OCI-LY1 (cell line): Measurements from ENCODE around the gene GPRIN3.

Experiments
- H2AFZ ChIP-seq: fragments of 200-600 bp; sonication (generic), shearing (Covaris generic); 2 replicates; pipeline ENCODE4 v1.6.0; 2014; ENCODE audit warnings: antibody characterized with exemption, mild to moderate bottlenecking, low read length
- H3F3A ChIP-seq: fragments of 200-600 bp; sonication (generic), shearing (Covaris generic); 2 replicates; pipeline ENCODE4 v1.6.0; 2014; ENCODE audit warnings: mild to moderate bottlenecking, antibody characterized with exemption, low read length, moderate library complexity; ENCODE audit not compliant: insufficient read depth
- H3K27ac ChIP-seq: fragments of 200-600 bp; sonication (generic); 2 replicates; pipeline ENCODE4 v1.5.1; 2014; ENCODE audit warnings: low read length, mixed run types, mild to moderate bottlenecking, low read depth; ENCODE audit not compliant: poor library complexity, severe bottlenecking
- H3K27me3 ChIP-seq: fragments of 200-600 bp; sonication (generic); 2 replicates; pipeline ENCODE4 v1.6.0; 2014; ENCODE audit warnings: antibody characterized with exemption, mild to moderate bottlenecking, low read length, moderate library complexity; ENCODE audit not compliant: insufficient read depth
- H3K36me3 ChIP-seq: fragments of 200-600 bp; sonication (generic); 2 replicates; pipeline ENCODE4 v1.6.1; 2014; ENCODE audit warnings: mild to moderate bottlenecking, antibody characterized with exemption, low read length, moderate library complexity, mixed read lengths; ENCODE audit not compliant: insufficient read depth
- H3K4me1 ChIP-seq: fragments of 200-600 bp; sonication (generic); 2 replicates; pipeline ENCODE4 v1.5.1; 2014; ENCODE audit warnings: mild to moderate bottlenecking, low read length, moderate library complexity; ENCODE audit not compliant: insufficient read depth, severe bottlenecking
- H3K4me2 ChIP-seq: fragments of 200-600 bp; sonication (generic), shearing (Covaris generic); 2 replicates; pipeline ENCODE4 v1.6.1; 2014; ENCODE audit warnings: low read length
- H3K4me3 ChIP-seq: fragments of 200-600 bp; sonication (generic); 2 replicates; pipeline ENCODE4 v1.5.1; 2014; ENCODE audit warnings: low read length, low read depth, mild to moderate bottlenecking, mixed read lengths; ENCODE audit not compliant: poor library complexity, severe bottlenecking
- H3K79me2 ChIP-seq: fragments of 200-600 bp; shearing (Covaris generic); 2 replicates; pipeline ENCODE4 v1.6.1; 2016; ENCODE audit warnings: mixed run types, low read length, mixed read lengths; ENCODE audit not compliant: insufficient read depth
- H3K9ac ChIP-seq: fragments of 200-600 bp; sonication (generic), shearing (Covaris generic); 2 replicates; pipeline ENCODE4 v1.6.1; 2014; ENCODE audit warnings: mild to moderate bottlenecking, low read length, mixed read lengths
- H3K9me2 ChIP-seq: fragments of 200-600 bp; sonication (generic), shearing (Covaris generic); 2 replicates; pipeline ENCODE4 v1.6.1; 2014; ENCODE audit warnings: low read depth, mild to moderate bottlenecking, low read length, mixed read lengths
- H3K9me3 ChIP-seq: fragments of 200-600 bp; shearing (Covaris generic); 2 replicates; pipeline ENCODE4 v1.6.1; 2014; ENCODE audit warnings: low read length, mixed read lengths
- H4K20me1 ChIP-seq: fragments of 200-600 bp; sonication (generic), shearing (Covaris generic); 2 replicates; pipeline ENCODE4 v1.6.0; 2016; ENCODE audit warnings: mild to moderate bottlenecking, low read length; ENCODE audit not compliant: insufficient read depth
- EZH2 ChIP-seq: fragments of 200-600 bp; sonication (generic), shearing (Covaris generic); IDR thresholded peaks from 2 replicates; pipeline ENCODE4 v1.8.0; 2017; ENCODE audit warnings: borderline replicate concordance, mixed run types, mild to moderate bottlenecking, antibody characterized with exemption, low read length, moderate library complexity, mixed read lengths
- TF ChIP-seq, protein P1 (sequence below): fragments of 200-600 bp; sonication (generic), shearing (Covaris generic); IDR thresholded peaks from 2 replicates; pipeline ENCODE4 v1.5.1; 2017; ENCODE audit warnings: mild to moderate bottlenecking, antibody characterized with exemption, low read length, moderate library complexity, mixed read lengths

Gene GPRIN3

GRCh38 chr4:89303177-89303576 lies 4.4 kb downstream of the GPRIN3 start:
- Histone ChIP-seq H3K9me2 (no peaks in the 10 kb centered on the region), H3K4me3 (peak overlapping the region; percentile 14), H3K9ac (no peak overlapping the region), H3K4me2 (peak overlapping the region; percentile 50; the same call in 1 of the 2 replicates), H2AFZ (no peak overlapping the region), H3K79me2 (peaks cover 31% of the 10 kb centered on the region), H3K27ac (peak overlapping the region; percentile 59), H3K27me3 (no peaks in the 10 kb centered on the region), H3K4me1 (peaks cover 80% of the 10 kb centered on the region), H3K36me3 (no peaks in the 10 kb centered on the region), H4K20me1 (no peaks in the 10 kb centered on the region), H3F3A (no peaks in the 10 kb centered on the region), H3K9me3 (no peaks in the 10 kb centered on the region)
- TF ChIP-seq, protein P1, sequence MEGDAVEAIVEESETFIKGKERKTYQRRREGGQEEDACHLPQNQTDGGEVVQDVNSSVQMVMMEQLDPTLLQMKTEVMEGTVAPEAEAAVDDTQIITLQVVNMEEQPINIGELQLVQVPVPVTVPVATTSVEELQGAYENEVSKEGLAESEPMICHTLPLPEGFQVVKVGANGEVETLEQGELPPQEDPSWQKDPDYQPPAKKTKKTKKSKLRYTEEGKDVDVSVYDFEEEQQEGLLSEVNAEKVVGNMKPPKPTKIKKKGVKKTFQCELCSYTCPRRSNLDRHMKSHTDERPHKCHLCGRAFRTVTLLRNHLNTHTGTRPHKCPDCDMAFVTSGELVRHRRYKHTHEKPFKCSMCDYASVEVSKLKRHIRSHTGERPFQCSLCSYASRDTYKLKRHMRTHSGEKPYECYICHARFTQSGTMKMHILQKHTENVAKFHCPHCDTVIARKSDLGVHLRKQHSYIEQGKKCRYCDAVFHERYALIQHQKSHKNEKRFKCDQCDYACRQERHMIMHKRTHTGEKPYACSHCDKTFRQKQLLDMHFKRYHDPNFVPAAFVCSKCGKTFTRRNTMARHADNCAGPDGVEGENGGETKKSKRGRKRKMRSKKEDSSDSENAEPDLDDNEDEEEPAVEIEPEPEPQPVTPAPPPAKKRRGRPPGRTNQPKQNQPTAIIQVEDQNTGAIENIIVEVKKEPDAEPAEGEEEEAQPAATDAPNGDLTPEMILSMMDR: no peak
- no peak for TF ChIP-seq EZH2

DNA sequence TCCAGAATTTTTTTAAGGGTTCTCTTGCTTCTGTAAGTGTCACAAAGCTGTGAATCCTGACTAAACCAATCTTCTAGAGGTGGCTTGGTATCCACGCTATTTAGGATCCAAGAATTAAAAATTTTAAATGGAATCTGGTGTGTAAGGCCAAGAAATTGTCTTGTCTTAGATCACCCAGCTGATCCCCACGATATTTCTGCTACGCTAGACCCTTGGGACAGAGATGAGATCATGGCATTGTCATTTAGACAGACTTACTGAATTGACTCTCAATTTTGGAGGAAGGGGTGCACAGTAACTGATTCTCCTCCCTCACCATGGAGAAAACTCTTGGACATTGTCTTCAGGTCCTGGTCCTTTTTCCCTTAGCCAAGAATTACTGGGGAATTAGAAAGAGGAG lies 5.7 kb downstream of the GPRIN3 start:
- no peaks in the 10 kb centered on the region for H4K20me1 ChIP-seq
- no peak overlapping the region for H2AFZ ChIP-seq
- peak overlapping the region; percentile 27 for H3K4me3 ChIP-seq
- no peaks in the 10 kb centered on the region for H3K9me3 ChIP-seq
- no peaks in the 10 kb centered on the region for H3F3A ChIP-seq
- no peak for TF ChIP-seq EZH2
- TF ChIP-seq, protein P1: no peak
- peaks cover 31% of the 10 kb centered on the region for H3K79me2 ChIP-seq
- H3K27ac ChIP-seq: peak overlapping the region; percentile 86
- H3K9ac ChIP-seq: peak overlapping the region; percentile 46; the same call in 1 of the 2 replicates
- H3K27me3 ChIP-seq: no peaks in the 10 kb centered on the region
- peaks cover 91% of the 10 kb centered on the region for H3K4me1 ChIP-seq
- peak overlapping the region; percentile 50 for H3K4me2 ChIP-seq
- H3K9me2 ChIP-seq: no peaks in the 10 kb centered on the region
- no peaks in the 10 kb centered on the region for H3K36me3 ChIP-seq

GRCh38 chr4:89301003-89301402 lies 6.6 kb downstream of the GPRIN3 start:
- Histone ChIP-seq H3K9me3 (no peaks in the 10 kb centered on the region), H2AFZ (no peak overlapping the region), H3K9ac (no peak overlapping the region; the same call in 1 of the 2 replicates), H3K4me1 (peaks cover 98% of the 10 kb centered on the region), H3K36me3 (no peaks in the 10 kb centered on the region), H3K27me3 (no peaks in the 10 kb centered on the region), H3K4me3 (no peak overlapping the region), H3K27ac (peak overlapping the region; percentile 86), H3K4me2 (peak overlapping the region; percentile 50; the same call in 1 of the 2 replicates), H3K9me2 (no peaks in the 10 kb centered on the region), H3F3A (no peaks in the 10 kb centered on the region), H3K79me2 (peaks cover 27% of the 10 kb centered on the region), H4K20me1 (no peaks in the 10 kb centered on the region)
- TF ChIP-seq, protein P1: no peak
- TF ChIP-seq EZH2: no peak
